ENCODE measurements around the gene CNOT6L. TPM values are rescaled to one million over a fixed set of nuclear protein-coding genes. Genes with fewer than 3 reads are reported as not detected.

Gene CNOT6L
- total RNA-seq, 4 donors from 2014 or later, result 10.0 to 21.1 (median 13.1) TPM

DNA sequence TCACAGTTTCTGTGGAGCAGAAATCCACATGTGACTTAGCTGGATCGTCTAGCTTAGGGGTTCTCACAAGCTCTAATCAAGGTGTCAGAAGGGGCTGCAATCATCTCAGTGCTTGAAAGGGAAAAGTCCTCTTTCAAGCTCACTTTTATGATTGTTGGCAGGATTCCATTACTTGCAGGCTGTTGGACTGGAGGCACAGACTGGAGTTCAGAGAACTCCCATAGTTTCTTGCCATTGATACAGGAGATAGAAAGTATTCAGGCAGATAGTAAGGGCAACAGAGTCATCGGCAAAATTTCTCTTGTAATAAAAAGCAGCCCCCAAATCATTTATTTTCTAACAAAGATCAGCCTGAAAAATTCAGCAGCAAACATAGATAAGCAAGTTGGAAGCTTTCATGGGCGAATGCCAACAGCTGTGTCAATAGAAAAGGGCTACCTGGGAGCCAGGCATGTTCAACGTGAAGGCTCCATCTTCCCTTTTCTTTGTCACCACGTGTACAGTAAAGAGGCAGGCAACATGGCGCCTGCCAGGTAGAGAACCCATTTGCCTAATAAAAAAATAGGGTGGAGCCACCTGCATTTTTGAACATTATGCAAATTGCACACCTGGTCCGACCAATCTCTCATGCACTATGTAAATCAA is 149.1 kb downstream of the CNOT6L start:
- no peak overlapping the region for H3K4me3 ChIP-seq
- DNase-seq (no peak), ATAC-seq (no peak)
- no peaks in the 10 kb centered on the region for H3K27me3 ChIP-seq
- H3K9me3 ChIP-seq, result no peaks in the 10 kb centered on the region
- no peak overlapping the region for H3K27ac ChIP-seq
- H3K36me3 ChIP-seq, result no peaks in the 10 kb centered on the region
- TF ChIP-seq, protein P1, sequence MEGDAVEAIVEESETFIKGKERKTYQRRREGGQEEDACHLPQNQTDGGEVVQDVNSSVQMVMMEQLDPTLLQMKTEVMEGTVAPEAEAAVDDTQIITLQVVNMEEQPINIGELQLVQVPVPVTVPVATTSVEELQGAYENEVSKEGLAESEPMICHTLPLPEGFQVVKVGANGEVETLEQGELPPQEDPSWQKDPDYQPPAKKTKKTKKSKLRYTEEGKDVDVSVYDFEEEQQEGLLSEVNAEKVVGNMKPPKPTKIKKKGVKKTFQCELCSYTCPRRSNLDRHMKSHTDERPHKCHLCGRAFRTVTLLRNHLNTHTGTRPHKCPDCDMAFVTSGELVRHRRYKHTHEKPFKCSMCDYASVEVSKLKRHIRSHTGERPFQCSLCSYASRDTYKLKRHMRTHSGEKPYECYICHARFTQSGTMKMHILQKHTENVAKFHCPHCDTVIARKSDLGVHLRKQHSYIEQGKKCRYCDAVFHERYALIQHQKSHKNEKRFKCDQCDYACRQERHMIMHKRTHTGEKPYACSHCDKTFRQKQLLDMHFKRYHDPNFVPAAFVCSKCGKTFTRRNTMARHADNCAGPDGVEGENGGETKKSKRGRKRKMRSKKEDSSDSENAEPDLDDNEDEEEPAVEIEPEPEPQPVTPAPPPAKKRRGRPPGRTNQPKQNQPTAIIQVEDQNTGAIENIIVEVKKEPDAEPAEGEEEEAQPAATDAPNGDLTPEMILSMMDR (IDR thresholded peaks at IDR 0.05 in 4 of 5, conservative IDR thresholded peaks at IDR 0.05 in 1 of 5), result no peak
- TF ChIP-seq POLR2A (IDR thresholded peaks at IDR 0.05), result no peak
- intact Hi-C loops (cut with DNase I; ENCODE audit: low total_unique reads) (no loop called here), in situ Hi-C loops (cut with MboI; ENCODE audit: low sequenced_read_pairs in 4 of 4) (no loop called here)
- no peaks in the 10 kb centered on the region for H3K4me1 ChIP-seq

DNA sequence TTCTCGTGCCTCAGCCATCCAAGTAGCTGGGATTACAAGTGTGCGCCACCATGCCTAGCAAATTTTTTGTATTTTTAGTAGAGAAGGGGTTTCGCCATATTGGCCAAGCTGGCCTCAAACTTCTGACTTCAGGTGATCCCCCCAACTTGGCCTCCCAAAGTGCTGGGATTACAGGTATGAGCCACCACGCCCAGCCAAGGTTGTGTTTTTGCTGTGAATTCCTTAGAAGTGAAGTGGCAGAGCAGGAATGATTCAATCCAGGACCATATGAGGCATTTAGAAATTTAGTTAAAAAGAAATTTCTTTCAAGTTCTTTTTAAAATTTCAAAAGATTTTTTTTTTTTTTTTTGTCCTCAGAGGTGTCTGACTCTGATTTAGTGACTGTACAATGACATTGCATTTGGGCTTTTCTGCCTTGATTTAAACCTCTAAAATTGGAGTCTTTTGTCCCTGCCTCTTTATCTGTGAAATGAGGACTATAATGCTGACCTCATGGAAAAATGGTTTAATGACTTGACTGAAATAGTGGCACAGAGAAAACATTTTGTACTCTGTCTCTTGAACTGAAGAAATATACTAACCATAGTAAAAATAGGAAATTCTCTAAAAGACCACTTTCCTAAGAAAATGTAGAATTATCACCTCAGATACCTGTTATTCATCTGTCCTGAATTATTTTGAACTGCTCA is 153.6 kb downstream of the CNOT6L start:
- DNase-seq (no peak), ATAC-seq (no peak)
- intact Hi-C loops (cut with DNase I; ENCODE audit: low total_unique reads), result no loop called here
- in situ Hi-C loops (cut with MboI; ENCODE audit: low sequenced_read_pairs in 4 of 4), result no loop called here
- Histone ChIP-seq H3K27ac (no peak overlapping the region), H3K4me3 (no peak overlapping the region), H3K4me1 (no peaks in the 10 kb centered on the region), H3K9me3 (no peaks in the 10 kb centered on the region), H3K36me3 (no peaks in the 10 kb centered on the region), H3K27me3 (no peaks in the 10 kb centered on the region)
- TF ChIP-seq, protein P1 (IDR thresholded peaks at IDR 0.05 in 4 of 5, conservative IDR thresholded peaks at IDR 0.05 in 1 of 5), result no peak
- no peak for TF ChIP-seq POLR2A (IDR thresholded peaks at IDR 0.05)

Other genes with a start within 250 kb of the CNOT6L start
- not detected for gene CXCL13, start 213.5 kb downstream of the CNOT6L start, total RNA-seq
- gene MRPL1, start 43.5 kb upstream of the CNOT6L start, total RNA-seq, result 10 to 100 TPM; 29.2 to 52.0 (median 31.5) TPM
- gene FRAS1, start 238.0 kb upstream of the CNOT6L start, total RNA-seq, result under 1 TPM; 0.39 to 0.64 (median 0.46) TPM